NCI-H128 (cell line): ENCODE data around the gene CTNNA3.
"Not testable (repeated sequence)": the region's sequence is repeated elsewhere in the genome, so short reads cannot be mapped to it uniquely, and the experiment has no call there.

Source experiments
- DNase-seq: peaks from one replicate; lab custom pipeline; 2025; ENCODE audit not compliant: unreplicated experiment; lab: John Stamatoyannopoulos, UW

Gene CTNNA3

GRCh38 chr10:67257427-67258144 lies 438.4 kb downstream of the CTNNA3 start:
- DNase-seq = no peak

- no peak for DNase-seq
Measured at GRCh38 chr10:67257018-67257417, 439.0 kb downstream of the CTNNA3 start.

GRCh38 chr10:67250686-67251085 lies 445.3 kb downstream of the CTNNA3 start:
- DNase-seq = no peak

- no peak for DNase-seq
Measured at GRCh38 chr10:67246066-67246555, 449.9 kb downstream of the CTNNA3 start.

GRCh38 chr10:67242528-67242927 lies 453.5 kb downstream of the CTNNA3 start:
- no peak for DNase-seq

GRCh38 chr10:67241451-67241850 lies 454.5 kb downstream of the CTNNA3 start:
- no peak for DNase-seq

GRCh38 chr10:67239864-67240497 lies 456.0 kb downstream of the CTNNA3 start:
- DNase-seq = no peak

- not testable (repeated sequence) for DNase-seq
Measured at GRCh38 chr10:67230680-67231500, 465.1 kb downstream of the CTNNA3 start.

- no peak for DNase-seq
Measured at GRCh38 chr10:67225226-67225625, 470.8 kb downstream of the CTNNA3 start.

- no peak for DNase-seq
Measured at GRCh38 chr10:67224553-67224952, 471.4 kb downstream of the CTNNA3 start.

GRCh38 chr10:67222934-67223333 lies 473.1 kb downstream of the CTNNA3 start:
- DNase-seq = no peak

- DNase-seq = no peak
Measured at GRCh38 chr10:67221939-67222494, 474.0 kb downstream of the CTNNA3 start.

GRCh38 chr10:67211680-67212079 lies 484.3 kb downstream of the CTNNA3 start:
- no peak for DNase-seq

GRCh38 chr10:67207923-67208322 lies 488.1 kb downstream of the CTNNA3 start:
- DNase-seq = not testable (repeated sequence)

- no peak for DNase-seq
Measured at GRCh38 chr10:67200913-67201564, 495.0 kb downstream of the CTNNA3 start.

GRCh38 chr10:67175354-67175753 lies 520.6 kb downstream of the CTNNA3 start:
- DNase-seq = no peak

GRCh38 chr10:67173787-67174186 lies 522.2 kb downstream of the CTNNA3 start:
- no peak for DNase-seq

GRCh38 chr10:67171970-67172369 lies 524.0 kb downstream of the CTNNA3 start:
- DNase-seq = no peak

- no peak for DNase-seq
Measured at GRCh38 chr10:67156239-67156638, 539.8 kb downstream of the CTNNA3 start.

- no peak for DNase-seq
Measured at GRCh38 chr10:67151471-67151870, 544.5 kb downstream of the CTNNA3 start.

- DNase-seq = no peak
Measured at GRCh38 chr10:67144530-67144929, 551.5 kb downstream of the CTNNA3 start.
